ENCODE measurements around the gene GPR21. TPM values are rescaled to one million over a fixed set of nuclear protein-coding genes. Genes with fewer than 3 reads are reported as not detected.

Gene GPR21
- total RNA-seq, 1 experiment from 2014 or later, result 0.37 TPM

DNA sequence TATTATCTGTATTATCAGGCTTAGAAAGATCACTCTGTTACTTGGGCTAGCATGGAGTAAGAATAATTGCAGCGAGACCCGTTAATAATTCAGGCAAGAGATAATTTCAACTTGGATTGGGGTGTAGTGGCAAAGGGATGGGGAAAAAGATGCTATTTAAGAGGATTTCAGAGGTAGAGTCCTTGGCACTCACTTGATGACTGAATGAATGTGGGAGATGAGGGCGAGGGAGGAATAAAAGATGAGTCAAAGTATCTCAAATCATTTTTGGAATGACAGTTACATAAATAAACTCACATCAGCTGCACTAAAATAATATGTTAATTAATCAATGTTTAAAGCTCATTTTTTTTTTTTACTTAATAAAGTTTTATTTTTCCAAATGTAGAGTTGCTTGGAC lies 4.5 kb upstream of the GPR21 start:
- ChIA-PET POLR2A (interaction anchor here (0.5 kb wide), 1 partner anchor 29 kb away, joined by 4 read pairs; no protein-coding TSS in a partner anchor), CTCF (interaction anchor here (0.6 kb wide), 1 partner anchor 11 kb away, joined by 4 read pairs; no protein-coding TSS in a partner anchor)
- intact Hi-C loops (cut with micrococcal nuclease), result no loop called here
- BruUV-seq (replicated peaks), result no TSS peak
- H3K4me1 Mint-ChIP-seq (ENCODE audit: insufficient read depth, unreplicated experiment), result peaks cover 1% of the 10 kb centered on the region
- no peaks in the 10 kb centered on the region for H3K9me3 Mint-ChIP-seq (ENCODE audit: unreplicated experiment)
- peaks cover 32% of the 10 kb centered on the region for H3K36me3 Mint-ChIP-seq (ENCODE audit: insufficient read depth, unreplicated experiment)
- no peaks in the 10 kb centered on the region for H3K27me3 Mint-ChIP-seq (ENCODE audit: insufficient read depth, unreplicated experiment)
- no peak overlapping the region for H3K27ac Mint-ChIP-seq (ENCODE audit: low read depth, unreplicated experiment)
- H3K4me3 Mint-ChIP-seq (ENCODE audit: unreplicated experiment), result no peak overlapping the region
- no peak for TF ChIP-seq CTCF (IDR thresholded peaks at IDR 0.05; ENCODE audit: unreplicated experiment)
- DNase-seq (ENCODE audit: unreplicated experiment), result no peak

DNA sequence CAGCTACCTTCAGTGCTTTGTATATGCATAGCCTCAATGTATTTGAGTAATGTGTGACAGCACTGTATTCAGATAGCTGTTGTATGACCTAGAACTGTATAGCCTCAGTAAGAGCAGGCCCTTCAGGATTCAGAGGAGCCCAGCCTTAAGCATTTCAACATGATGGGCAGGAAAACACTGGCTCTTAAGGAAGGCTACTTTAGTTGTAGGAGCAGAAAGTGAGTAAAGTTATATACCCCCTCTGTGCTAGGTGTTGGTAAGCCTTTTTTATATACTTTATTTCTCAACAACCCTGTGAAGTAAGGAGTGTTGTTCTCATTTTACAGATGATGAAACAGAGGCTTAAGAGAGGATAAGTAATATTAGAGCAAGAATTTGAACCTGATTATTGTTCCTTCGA lies 1.5 kb upstream of the GPR21 start:
- no peaks in the 10 kb centered on the region for H3K9me3 Mint-ChIP-seq (ENCODE audit: unreplicated experiment)
- no peak overlapping the region for H3K4me3 Mint-ChIP-seq (ENCODE audit: unreplicated experiment)
- H3K27ac Mint-ChIP-seq (ENCODE audit: low read depth, unreplicated experiment), result no peak overlapping the region
- intact Hi-C loops (cut with micrococcal nuclease), result no loop called here
- POLR2A ChIA-PET, result no interaction called here
- CTCF ChIA-PET, result no interaction called here
- peaks cover 18% of the 10 kb centered on the region for H3K36me3 Mint-ChIP-seq (ENCODE audit: insufficient read depth, unreplicated experiment)
- H3K4me1 Mint-ChIP-seq (ENCODE audit: insufficient read depth, unreplicated experiment), result peaks cover 13% of the 10 kb centered on the region
- TF ChIP-seq CTCF (IDR thresholded peaks at IDR 0.05; ENCODE audit: unreplicated experiment), result no peak
- H3K27me3 Mint-ChIP-seq (ENCODE audit: insufficient read depth, unreplicated experiment), result no peaks in the 10 kb centered on the region
- DNase-seq (ENCODE audit: unreplicated experiment), result no peak
- BruUV-seq (replicated peaks), result no TSS peak

GRCh38 chr9:123033864-123034601 lies 566 bp downstream of the GPR21 start:
- Mint-ChIP-seq H3K27me3 (ENCODE audit: insufficient read depth, unreplicated experiment) (no peaks in the 10 kb centered on the region), H3K4me1 (ENCODE audit: insufficient read depth, unreplicated experiment) (peaks cover 13% of the 10 kb centered on the region), H3K36me3 (ENCODE audit: insufficient read depth, unreplicated experiment) (peaks cover 6% of the 10 kb centered on the region), H3K9me3 (ENCODE audit: unreplicated experiment) (no peaks in the 10 kb centered on the region), H3K27ac (ENCODE audit: low read depth, unreplicated experiment) (no peak overlapping the region), H3K4me3 (ENCODE audit: unreplicated experiment) (no peak overlapping the region)
- intact Hi-C loops (cut with micrococcal nuclease), result no loop called here
- ChIA-PET CTCF (interaction anchor here (0.6 kb wide), 1 partner anchor 49 kb away, joined by 3 read pairs; no protein-coding TSS in a partner anchor), POLR2A (interaction anchor here (0.7 kb wide), 1 partner anchor 58 kb away, joined by 3 read pairs; no protein-coding TSS in a partner anchor)
- no TSS peak for BruUV-seq (replicated peaks)
- no peak for DNase-seq (ENCODE audit: unreplicated experiment)
- no peak for TF ChIP-seq CTCF (IDR thresholded peaks at IDR 0.05; ENCODE audit: unreplicated experiment)

DNA sequence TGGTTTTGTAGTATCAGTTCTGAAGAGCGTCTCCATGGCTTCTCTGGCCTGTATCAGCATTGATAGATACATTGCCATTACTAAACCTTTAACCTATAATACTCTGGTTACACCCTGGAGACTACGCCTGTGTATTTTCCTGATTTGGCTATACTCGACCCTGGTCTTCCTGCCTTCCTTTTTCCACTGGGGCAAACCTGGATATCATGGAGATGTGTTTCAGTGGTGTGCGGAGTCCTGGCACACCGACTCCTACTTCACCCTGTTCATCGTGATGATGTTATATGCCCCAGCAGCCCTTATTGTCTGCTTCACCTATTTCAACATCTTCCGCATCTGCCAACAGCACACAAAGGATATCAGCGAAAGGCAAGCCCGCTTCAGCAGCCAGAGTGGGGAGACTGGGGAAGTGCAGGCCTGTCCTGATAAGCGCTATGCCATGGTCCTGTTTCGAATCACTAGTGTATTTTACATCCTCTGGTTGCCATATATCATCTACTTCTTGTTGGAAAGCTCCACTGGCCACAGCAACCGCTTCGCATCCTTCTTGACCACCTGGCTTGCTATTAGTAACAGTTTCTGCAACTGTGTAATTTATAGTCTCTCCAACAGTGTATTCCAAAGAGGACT lies 1.5 kb downstream of the GPR21 start:
- POLR2A ChIA-PET, result interaction anchor here (0.7 kb wide), 1 partner anchor 57 kb away, joined by 3 read pairs; no protein-coding TSS in a partner anchor
- Mint-ChIP-seq H3K36me3 (ENCODE audit: insufficient read depth, unreplicated experiment) (peaks cover 6% of the 10 kb centered on the region), H3K27ac (ENCODE audit: low read depth, unreplicated experiment) (no peak overlapping the region), H3K9me3 (ENCODE audit: unreplicated experiment) (no peaks in the 10 kb centered on the region), H3K4me1 (ENCODE audit: insufficient read depth, unreplicated experiment) (peaks cover 19% of the 10 kb centered on the region), H3K27me3 (ENCODE audit: insufficient read depth, unreplicated experiment) (no peaks in the 10 kb centered on the region), H3K4me3 (ENCODE audit: unreplicated experiment) (no peak overlapping the region)
- CTCF ChIA-PET, result no interaction called here
- intact Hi-C loops (cut with micrococcal nuclease), result no loop called here
- no TSS peak for BruUV-seq (replicated peaks)
- no peak for TF ChIP-seq CTCF (IDR thresholded peaks at IDR 0.05; ENCODE audit: unreplicated experiment)
- DNase-seq (ENCODE audit: unreplicated experiment), result no peak

Measured in MCF 10A (cell line).